OCI-LY3 (cell line): ENCODE results near the gene OR4C13.
"Not testable (repeated sequence)": the region's sequence is repeated elsewhere in the genome, so short reads cannot be mapped to it uniquely, and the experiment has no call there.

Experiments
- EZH2phosphoT487 ChIP-seq: fragments of 200-600 bp; shearing (Covaris generic); IDR thresholded peaks from 2 replicates; pipeline ENCODE4 v1.6.1; 2018; ENCODE audit warnings: antibody characterized with exemption, mixed run types, low read depth
- TF ChIP-seq, protein P1 (sequence below): fragments of 200-600, 300-600 bp; sonication (generic); IDR thresholded peaks from 2 replicates; pipeline ENCODE4 v1.5.1; 2014; ENCODE audit warnings: antibody characterized with exemption, low read length, low read depth

DNA sequence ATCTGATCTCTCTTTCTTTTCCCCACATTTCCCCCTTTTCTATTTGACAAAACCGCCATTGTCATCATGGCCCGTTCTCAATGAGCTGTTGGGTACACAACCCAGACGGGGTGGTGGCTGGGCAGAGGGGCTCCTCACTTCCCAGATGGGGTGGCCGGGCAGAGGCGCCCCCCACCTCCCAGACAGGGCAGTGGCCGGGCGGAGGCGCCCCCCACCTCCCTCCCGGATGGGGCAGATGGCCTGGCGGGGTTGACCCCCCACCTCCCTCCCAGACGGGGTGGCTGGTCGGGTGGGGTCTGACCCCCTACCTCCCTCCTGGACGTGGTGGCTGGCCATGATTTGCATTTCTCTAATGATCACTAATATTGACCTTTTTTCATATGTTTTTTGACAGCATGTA, 40.7 kb upstream of the OR4C13 start:
- TF ChIP-seq, protein P1, sequence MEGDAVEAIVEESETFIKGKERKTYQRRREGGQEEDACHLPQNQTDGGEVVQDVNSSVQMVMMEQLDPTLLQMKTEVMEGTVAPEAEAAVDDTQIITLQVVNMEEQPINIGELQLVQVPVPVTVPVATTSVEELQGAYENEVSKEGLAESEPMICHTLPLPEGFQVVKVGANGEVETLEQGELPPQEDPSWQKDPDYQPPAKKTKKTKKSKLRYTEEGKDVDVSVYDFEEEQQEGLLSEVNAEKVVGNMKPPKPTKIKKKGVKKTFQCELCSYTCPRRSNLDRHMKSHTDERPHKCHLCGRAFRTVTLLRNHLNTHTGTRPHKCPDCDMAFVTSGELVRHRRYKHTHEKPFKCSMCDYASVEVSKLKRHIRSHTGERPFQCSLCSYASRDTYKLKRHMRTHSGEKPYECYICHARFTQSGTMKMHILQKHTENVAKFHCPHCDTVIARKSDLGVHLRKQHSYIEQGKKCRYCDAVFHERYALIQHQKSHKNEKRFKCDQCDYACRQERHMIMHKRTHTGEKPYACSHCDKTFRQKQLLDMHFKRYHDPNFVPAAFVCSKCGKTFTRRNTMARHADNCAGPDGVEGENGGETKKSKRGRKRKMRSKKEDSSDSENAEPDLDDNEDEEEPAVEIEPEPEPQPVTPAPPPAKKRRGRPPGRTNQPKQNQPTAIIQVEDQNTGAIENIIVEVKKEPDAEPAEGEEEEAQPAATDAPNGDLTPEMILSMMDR, result not testable (repeated sequence)
- TF ChIP-seq EZH2phosphoT487, result not testable (repeated sequence)
